SIG-M5 treated with dmso at 0.1 percent for 504 hours (cell line): ENCODE data around the gene NSUN7.
A peak's percentile ranks its signal among the peaks of the same experiment; 100 is the strongest.

ENCODE experiments used
- DNase-seq: peaks from one replicate; lab custom pipeline; 2025; ENCODE audit not compliant: unreplicated experiment; lab: John Stamatoyannopoulos, UW

Gene NSUN7

GRCh38 chr4:40843696-40844095, 93.9 kb downstream of the NSUN7 start:
- no peak for DNase-seq

- DNase-seq, result no peak
Measured at GRCh38 chr4:40844261-40844660, 94.5 kb downstream of the NSUN7 start.

GRCh38 chr4:40845154-40845835, 95.5 kb downstream of the NSUN7 start:
- DNase-seq, result no peak

GRCh38 chr4:40846532-40846931, 96.8 kb downstream of the NSUN7 start:
- no peak for DNase-seq

GRCh38 chr4:40848251-40848650, 98.5 kb downstream of the NSUN7 start:
- no peak for DNase-seq

- no peak for DNase-seq
Measured at GRCh38 chr4:40848940-40849339, 99.2 kb downstream of the NSUN7 start.

GRCh38 chr4:40850496-40850895, 100.7 kb downstream of the NSUN7 start:
- no peak for DNase-seq

GRCh38 chr4:40856277-40856839, 106.6 kb downstream of the NSUN7 start:
- no peak for DNase-seq

GRCh38 chr4:40856840-40857362, 107.1 kb downstream of the NSUN7 start:
- DNase-seq, result peak; percentile 27

GRCh38 chr4:40857956-40858355, 108.2 kb downstream of the NSUN7 start:
- DNase-seq, result peak; percentile 57

GRCh38 chr4:40858962-40859361, 109.2 kb downstream of the NSUN7 start:
- DNase-seq, result no peak
